Kidney epithelial cell (primary cell): ENCODE results near the gene PRR23E. TPM values are rescaled to one million over a fixed set of nuclear protein-coding genes. Genes with fewer than 3 reads are reported as not detected.

ENCODE experiments used
- DNase-seq: peaks from one replicate; pipeline ENCODE4 v3.0.0-alpha.2; 2010; ENCODE audit warnings: low read depth
- H3K27me3 ChIP-seq: 2 replicates; pipeline ENCODE4 v1.6.0; 2011; ENCODE audit warnings: low read length; ENCODE audit not compliant: control insufficient read depth, insufficient read depth
- H3K36me3 ChIP-seq: 2 replicates; pipeline ENCODE4 v1.5.1; 2011; ENCODE audit warnings: low read length; ENCODE audit not compliant: control insufficient read depth, insufficient read depth
- H3K4me3 ChIP-seq: 2 replicates; pipeline ENCODE4 v1.5.1; 2011; ENCODE audit warnings: low read depth, mild to moderate bottlenecking, control low read depth, low read length
- total RNA-seq: library from RNA; depleted of rRNA; stranded (reverse); fragments of >200 nt; gene quantifications from 2 replicates; pipeline ENCODE4 v1.2.3, GENCODE V29; 2015
- TF ChIP-seq, protein P1 (sequence below): IDR thresholded peaks from 2 replicates; pipeline ENCODE4 v1.5.1; 2011; ENCODE audit warnings: mild to moderate bottlenecking, moderate library complexity, low read length, control low read depth, inconsistent platforms; ENCODE audit not compliant: insufficient read depth, poor library complexity, severe bottlenecking

The PRR23E gene
- total RNA-seq, 1 donor from 2014 or later: not detected

- H3K36me3 ChIP-seq: no peaks in the 10 kb centered on the region
- no peaks in the 10 kb centered on the region for H3K27me3 ChIP-seq
- no peak overlapping the region for H3K4me3 ChIP-seq
- TF ChIP-seq, protein P1, sequence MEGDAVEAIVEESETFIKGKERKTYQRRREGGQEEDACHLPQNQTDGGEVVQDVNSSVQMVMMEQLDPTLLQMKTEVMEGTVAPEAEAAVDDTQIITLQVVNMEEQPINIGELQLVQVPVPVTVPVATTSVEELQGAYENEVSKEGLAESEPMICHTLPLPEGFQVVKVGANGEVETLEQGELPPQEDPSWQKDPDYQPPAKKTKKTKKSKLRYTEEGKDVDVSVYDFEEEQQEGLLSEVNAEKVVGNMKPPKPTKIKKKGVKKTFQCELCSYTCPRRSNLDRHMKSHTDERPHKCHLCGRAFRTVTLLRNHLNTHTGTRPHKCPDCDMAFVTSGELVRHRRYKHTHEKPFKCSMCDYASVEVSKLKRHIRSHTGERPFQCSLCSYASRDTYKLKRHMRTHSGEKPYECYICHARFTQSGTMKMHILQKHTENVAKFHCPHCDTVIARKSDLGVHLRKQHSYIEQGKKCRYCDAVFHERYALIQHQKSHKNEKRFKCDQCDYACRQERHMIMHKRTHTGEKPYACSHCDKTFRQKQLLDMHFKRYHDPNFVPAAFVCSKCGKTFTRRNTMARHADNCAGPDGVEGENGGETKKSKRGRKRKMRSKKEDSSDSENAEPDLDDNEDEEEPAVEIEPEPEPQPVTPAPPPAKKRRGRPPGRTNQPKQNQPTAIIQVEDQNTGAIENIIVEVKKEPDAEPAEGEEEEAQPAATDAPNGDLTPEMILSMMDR: no peak
- no peak for DNase-seq
These were observed 17.7 kb upstream of the PRR23E start for GRCh38 chr3:127175272-127175671.

- Histone ChIP-seq H3K36me3 (no peaks in the 10 kb centered on the region), H3K4me3 (no peak overlapping the region), H3K27me3 (no peaks in the 10 kb centered on the region)
- no peak for DNase-seq
- TF ChIP-seq, protein P1: no peak
These were observed 15.7 kb upstream of the PRR23E start for GRCh38 chr3:127177226-127177625.

- TF ChIP-seq, protein P1: no peak
- DNase-seq: no peak
- Histone ChIP-seq H3K27me3 (no peaks in the 10 kb centered on the region), H3K36me3 (no peaks in the 10 kb centered on the region), H3K4me3 (no peak overlapping the region)
These were observed 12.1 kb upstream of the PRR23E start for GRCh38 chr3:127180859-127181258.

- DNase-seq: no peak
- TF ChIP-seq, protein P1: no peak
These were observed 10.5 kb upstream of the PRR23E start for GRCh38 chr3:127182431-127182830.

DNA sequence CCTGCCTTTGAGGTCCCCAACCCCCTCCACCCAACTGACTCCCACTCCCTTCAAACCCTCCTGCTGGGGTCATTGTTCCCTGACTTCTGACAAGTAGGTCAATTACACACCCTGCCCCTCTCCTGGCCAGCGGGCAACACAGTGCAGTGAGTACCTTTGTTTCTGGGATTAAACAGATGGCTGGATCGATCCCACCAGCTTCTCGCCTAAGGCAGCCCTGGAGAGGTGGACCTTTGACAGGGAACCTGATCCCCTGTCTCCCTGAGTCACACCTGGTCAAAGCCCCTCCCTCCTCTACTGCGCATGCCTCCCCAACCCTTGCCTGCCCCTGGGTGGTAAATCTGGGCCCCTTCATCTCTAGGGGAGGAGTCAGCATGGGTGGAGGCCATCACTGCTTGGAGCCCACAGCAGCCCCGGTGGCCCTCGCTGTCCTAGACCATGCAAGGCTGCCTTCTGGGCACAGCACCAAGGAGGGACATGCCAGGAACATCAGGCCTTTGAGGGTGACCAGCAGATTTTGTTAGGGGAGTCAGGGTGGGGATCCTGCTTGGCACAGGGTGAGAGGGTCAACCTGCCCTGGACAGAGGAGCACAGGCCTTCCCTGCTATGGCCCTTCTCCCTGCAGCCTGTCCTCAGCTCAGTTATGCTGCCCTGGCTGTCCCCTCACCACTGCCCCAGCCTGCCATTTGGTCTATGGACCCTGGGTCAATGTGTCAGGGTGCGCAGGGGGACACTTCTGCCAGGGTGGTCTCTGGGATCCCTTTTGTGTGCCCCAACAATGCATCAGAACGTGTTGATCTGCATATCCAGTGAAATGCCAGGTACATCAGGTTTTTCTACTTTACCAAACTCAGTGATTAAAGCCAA is 9.8 kb upstream of the PRR23E start:
- Histone ChIP-seq H3K4me3 (no peak overlapping the region), H3K36me3 (no peaks in the 10 kb centered on the region), H3K27me3 (no peaks in the 10 kb centered on the region)
- TF ChIP-seq, protein P1: no peak
- no peak for DNase-seq

More at GRCh38 chr3:127182431-127182830, 10.5 kb upstream of the PRR23E start:
- Histone ChIP-seq H3K27me3 (no peaks in the 10 kb centered on the region), H3K4me3 (no peak overlapping the region), H3K36me3 (no peaks in the 10 kb centered on the region)
